ENCODE results near the gene OR1A1.
"Not testable (repeated sequence)": the region's sequence is repeated elsewhere in the genome, so short reads cannot be mapped to it uniquely, and the experiment has no call there.

The OR1A1 gene
- 0 reads per million in 2 experiments for total RNA-seq

DNA sequence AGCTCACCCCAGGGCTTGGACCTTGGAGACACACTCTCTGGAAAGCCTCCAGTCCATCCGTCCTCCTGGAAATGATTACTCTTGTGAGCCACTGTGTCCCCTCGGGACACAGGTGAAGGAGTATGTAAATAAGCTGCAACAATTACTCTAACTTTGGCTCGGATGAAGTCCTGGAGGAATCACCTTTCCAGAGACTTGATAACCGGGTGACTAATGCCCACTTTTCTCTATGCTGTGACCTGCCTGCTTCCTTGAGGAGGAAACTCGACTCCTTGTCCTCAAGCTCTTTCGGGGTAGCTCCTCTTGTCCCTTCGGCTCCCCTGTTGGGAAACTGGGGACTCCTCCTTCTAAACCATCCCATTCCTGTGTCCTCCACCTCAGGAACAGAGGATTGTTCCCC, at the start of gene OR1A1:
TSS of gene OR1A1 (plus strand) at position 301 of the 400 bp plus-strand sequence. CDS start 7,954 bp downstream, outside the sequence.
- DNase-seq (ENCODE audit: low read depth) = no peak

DNA sequence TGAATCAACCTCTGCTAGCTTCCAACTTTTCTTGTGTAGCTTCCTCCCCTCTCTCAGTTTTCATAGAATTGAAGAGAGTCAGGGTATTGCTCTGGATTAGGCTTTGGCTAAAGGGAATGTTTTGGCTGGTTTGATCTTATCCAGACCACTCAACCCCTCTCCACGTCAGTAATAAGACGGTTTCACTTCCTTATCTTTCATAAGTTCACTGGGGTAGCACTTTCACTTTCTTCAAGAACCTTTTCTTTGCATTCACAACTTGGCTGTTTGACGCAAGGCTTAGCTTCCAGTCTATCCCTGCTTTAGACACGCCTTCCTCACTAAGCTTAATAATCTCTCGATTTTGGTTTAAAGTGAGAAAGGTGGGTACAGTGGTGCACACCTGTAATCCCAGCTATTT, 39.9 kb upstream of the OR1A1 start:
- no peak for DNase-seq (ENCODE audit: low read depth)

DNA sequence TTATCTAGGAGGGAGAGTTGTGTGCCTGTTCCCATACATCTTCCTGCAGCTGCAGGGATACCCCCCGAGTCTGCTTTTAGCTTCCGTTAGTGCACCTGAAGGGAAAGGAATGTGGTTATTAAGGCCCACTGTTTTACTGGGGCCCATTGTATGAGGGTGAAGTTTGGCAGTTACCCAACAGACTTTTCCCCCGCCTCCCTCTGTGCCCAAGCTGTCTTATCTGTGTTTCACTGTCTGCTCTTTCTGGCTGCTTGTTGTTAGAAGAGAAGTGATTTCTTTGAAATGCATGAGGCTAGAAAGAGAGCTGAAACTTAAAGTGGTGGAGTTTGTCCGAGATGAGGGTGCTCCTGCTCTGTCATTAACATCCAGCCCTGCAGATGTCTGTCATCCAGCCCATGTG, 17.5 kb upstream of the OR1A1 start:
- no peak for DNase-seq (ENCODE audit: low read depth)

- DNase-seq (ENCODE audit: low read depth) = no peak
These were observed 10.2 kb upstream of the OR1A1 start, which contains the start of gene OR1A2 for GRCh38 chr17:3197219-3197618. Gene OR1A2 (plus strand): TSS chr17:3197519. CDS start chr17:3197519, 0 bp downstream.

GRCh38 chr17:3208484-3208883, 1.0 kb downstream of the OR1A1 start:
- DNase-seq (ENCODE audit: low read depth) = no peak

GRCh38 chr17:3213001-3213400, 5.5 kb downstream of the OR1A1 start:
- DNase-seq (ENCODE audit: low read depth) = no peak

GRCh38 chr17:3213587-3213986, 6.1 kb downstream of the OR1A1 start:
- no peak for DNase-seq (ENCODE audit: low read depth)

GRCh38 chr17:3219978-3220377, 12.5 kb downstream of the OR1A1 start:
- DNase-seq (ENCODE audit: low read depth) = not testable (repeated sequence)

GRCh38 chr17:3221850-3222249, 14.4 kb downstream of the OR1A1 start:
- no peak for DNase-seq (ENCODE audit: low read depth)

GRCh38 chr17:3222505-3222904, 15.0 kb downstream of the OR1A1 start:
- no peak for DNase-seq (ENCODE audit: low read depth)

DNA sequence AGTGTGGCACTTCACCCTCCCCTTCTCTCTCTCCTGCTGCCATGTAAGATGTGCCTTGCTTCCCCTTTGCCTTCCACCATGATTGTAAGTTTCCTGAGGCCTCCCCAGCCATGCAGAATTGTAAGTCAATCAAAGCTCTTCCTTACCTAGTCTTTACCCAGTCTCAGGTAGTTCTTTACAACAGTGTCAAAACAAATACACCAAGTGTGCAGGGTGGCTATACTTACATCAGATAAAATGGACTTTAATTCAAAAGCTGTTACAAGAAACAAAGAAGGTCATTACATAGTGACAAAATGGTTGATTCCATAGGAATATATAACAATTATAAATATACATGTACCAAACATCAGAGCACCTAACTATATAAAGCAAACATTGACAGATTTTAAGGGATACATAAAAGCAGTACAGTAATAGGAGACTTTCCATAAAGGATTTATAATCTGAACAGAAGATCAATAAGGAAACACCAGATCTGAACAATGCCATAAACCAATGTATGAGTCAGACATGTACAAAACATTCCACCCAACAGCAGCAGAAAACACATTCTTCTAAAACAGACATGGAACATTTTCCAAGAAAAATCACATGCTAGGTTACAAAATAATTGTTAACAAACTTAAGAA, 17.4 kb downstream of the OR1A1 start:
- DNase-seq (ENCODE audit: low read depth) = not testable (repeated sequence)

GRCh38 chr17:3232300-3232699, 24.8 kb downstream of the OR1A1 start:
- DNase-seq (ENCODE audit: low read depth) = not testable (repeated sequence)

DNA sequence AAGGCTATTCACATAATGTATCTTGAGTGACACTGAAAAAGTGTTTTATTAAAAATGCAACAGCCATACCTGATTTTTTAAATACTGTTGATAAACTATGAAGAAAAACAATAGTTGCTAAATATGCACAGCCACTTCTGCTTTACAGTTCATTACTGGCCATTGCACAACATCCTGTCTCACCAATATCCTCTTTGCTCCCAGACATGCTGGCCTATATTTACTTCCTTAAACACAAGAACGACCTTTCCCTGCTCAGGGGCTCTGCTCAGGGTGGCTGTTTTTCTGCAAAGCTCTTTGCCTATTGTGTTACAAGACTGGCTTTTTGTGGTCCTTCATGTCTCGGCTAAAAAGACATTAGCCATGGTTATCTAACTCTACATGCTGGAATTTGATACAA, 31.2 kb downstream of the OR1A1 start:
- not testable (repeated sequence) for DNase-seq (ENCODE audit: low read depth)

- DNase-seq (ENCODE audit: low read depth) = not testable (repeated sequence)
These were observed 33.6 kb downstream of the OR1A1 start for GRCh38 chr17:3241044-3241443.

DNA sequence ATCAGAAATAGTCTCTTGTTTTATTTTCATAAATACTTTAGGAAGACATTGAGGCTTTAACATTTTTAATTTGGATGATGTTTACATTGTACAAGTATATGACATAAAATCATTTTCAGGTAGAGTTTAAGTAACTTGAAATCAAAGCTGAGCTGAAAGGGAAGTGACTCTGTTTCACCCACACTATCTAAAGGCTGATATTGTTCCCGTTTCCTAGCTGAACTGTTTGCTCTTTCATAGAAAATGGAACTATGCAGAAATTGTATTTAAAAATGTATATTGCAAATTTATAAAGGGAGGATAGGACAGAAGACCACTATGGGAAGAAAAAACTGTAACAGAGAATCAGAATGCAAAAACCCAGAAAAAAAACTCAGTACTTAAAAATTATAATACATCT, 37.4 kb downstream of the OR1A1 start:
- DNase-seq (ENCODE audit: low read depth) = not testable (repeated sequence)

DNA sequence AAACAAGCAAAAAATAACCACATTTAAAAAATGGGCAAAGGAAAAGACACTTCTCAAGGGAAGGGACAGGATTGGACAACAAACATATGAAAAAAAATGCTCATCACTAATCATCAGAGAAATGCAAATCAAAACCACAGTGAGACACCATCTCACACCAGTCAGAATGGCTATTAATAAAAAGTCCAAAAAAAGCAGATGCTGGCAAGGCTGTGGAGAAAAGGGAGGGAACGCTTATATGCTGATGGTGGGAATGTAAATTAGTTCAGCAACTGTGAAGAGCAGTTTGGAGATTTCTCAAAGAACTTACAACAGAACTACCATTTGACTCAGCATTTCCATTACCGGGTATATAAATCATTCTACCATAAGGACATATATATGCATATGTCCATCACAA, 41.5 kb downstream of the OR1A1 start:
- not testable (repeated sequence) for DNase-seq (ENCODE audit: low read depth)

- no peak for DNase-seq (ENCODE audit: low read depth)
These were observed 49.1 kb downstream of the OR1A1 start for GRCh38 chr17:3256575-3256974.

GRCh38 chr17:3260163-3260562, 52.7 kb downstream of the OR1A1 start:
- no peak for DNase-seq (ENCODE audit: low read depth)

GRCh38 chr17:3260600-3260999, 53.1 kb downstream of the OR1A1 start:
- DNase-seq (ENCODE audit: low read depth) = no peak

All from T follicular helper cell (primary cell).